Karpas-422 (cell line): ENCODE data around the gene ABHD12. TPM values are rescaled to one million over a fixed set of nuclear protein-coding genes. Genes with fewer than 3 reads are reported as not detected.
"Not testable (repeated sequence)": the region's sequence is repeated elsewhere in the genome, so short reads cannot be mapped to it uniquely, and the experiment has no call there.

ENCODE experiments used
- DNase-seq: peaks from one replicate; pipeline ENCODE4 v3.0.0-alpha.2; 2015
- H2AFZ ChIP-seq: fragments of 200-600 bp; sonication (generic); 2 replicates; pipeline ENCODE4 v1.6.1; 2014; ENCODE audit warnings: antibody characterized with exemption, low read length, mixed read lengths
- H3K27ac ChIP-seq: fragments of 200-600 bp; sonication (generic); 2 replicates; pipeline ENCODE4 v1.5.1; 2014; ENCODE audit warnings: mild to moderate bottlenecking, low read length, moderate library complexity
- H3K27me3 ChIP-seq: fragments of 200-600 bp; sonication (generic); 2 replicates; pipeline ENCODE4 v1.6.1; 2014; ENCODE audit warnings: low read length, mixed read lengths
- H3K36me3 ChIP-seq: fragments of 200-600 bp; sonication (generic); 2 replicates; pipeline ENCODE4 v1.6.1; 2014; ENCODE audit warnings: low read length, mixed read lengths; ENCODE audit not compliant: insufficient read depth
- H3K4me1 ChIP-seq: fragments of 200-600 bp; sonication (generic); 2 replicates; pipeline ENCODE4 v1.6.1; 2014; ENCODE audit warnings: mild to moderate bottlenecking, low read length, mixed read lengths
- H3K4me2 ChIP-seq: fragments of 200-600 bp; sonication (generic); 2 replicates; pipeline ENCODE4 v1.6.1; 2014; ENCODE audit warnings: low read length, low read depth, mild to moderate bottlenecking; ENCODE audit not compliant: poor library complexity, severe bottlenecking
- H3K4me3 ChIP-seq: fragments of 200-600 bp; sonication (generic); 2 replicates; pipeline ENCODE4 v1.5.1; 2014; ENCODE audit warnings: mild to moderate bottlenecking, antibody characterized with exemption, low read length, mixed read lengths
- H3K79me2 ChIP-seq: fragments of 200-600 bp; sonication (generic); 2 replicates; pipeline ENCODE4 v1.6.1; 2014; ENCODE audit warnings: mild to moderate bottlenecking, low read length, mixed read lengths
- H3K9ac ChIP-seq: fragments of 200-600 bp; sonication (generic); 2 replicates; pipeline ENCODE4 v1.6.0; 2014; ENCODE audit warnings: low read length
- H3K9me2 ChIP-seq: fragments of 200-600 bp; sonication (generic), shearing (Covaris generic); replicated peaks from 2 replicates; pipeline ENCODE4 v1.6.0; 2014; ENCODE audit warnings: mild to moderate bottlenecking, low read length, moderate library complexity; ENCODE audit not compliant: insufficient read depth
- H3K9me3 ChIP-seq: fragments of 300-700, 200-600 bp; sonication (generic); 2 replicates; pipeline ENCODE4 v1.6.1; 2014; ENCODE audit warnings: low read length, mixed read lengths
- H4K20me1 ChIP-seq: fragments of 200-600 bp; sonication (generic); 2 replicates; pipeline ENCODE4 v1.6.1; 2014; ENCODE audit warnings: mild to moderate bottlenecking, antibody characterized with exemption, low read length, low read depth; ENCODE audit not compliant: insufficient read depth
- total RNA-seq: library from RNA; depleted of rRNA; stranded (reverse); fragments of >200 nt; shearing (Covaris generic); gene quantifications from 2 replicates; pipeline ENCODE4 v1.2.3, GENCODE V29; 2014; ENCODE audit warnings: low replicate concordance

Gene ABHD12
- total RNA-seq, 1 experiment from 2014 or later = 26.1 TPM

GRCh38 chr20:25341716-25342680 is 48.6 kb downstream of the ABHD12 start:
- Histone ChIP-seq H3K27ac (no peak overlapping the region), H4K20me1 (no peaks in the 10 kb centered on the region), H3K27me3 (no peaks in the 10 kb centered on the region), H3K9me2 (no peaks in the 10 kb centered on the region), H3K4me1 (peaks cover 15% of the 10 kb centered on the region), H2AFZ (no peak overlapping the region), H3K4me3 (no peak overlapping the region), H3K36me3 (peaks cover 10% of the 10 kb centered on the region), H3K9ac (no peak overlapping the region), H3K79me2 (peaks cover 100% of the 10 kb centered on the region), H3K9me3 (no peaks in the 10 kb centered on the region), H3K4me2 (no peak overlapping the region)
- DNase-seq = no peak

- Histone ChIP-seq H3K79me2 (peaks cover 96% of the 10 kb centered on the region), H3K36me3 (peaks cover 17% of the 10 kb centered on the region), H3K9me2 (no peaks in the 10 kb centered on the region), H3K4me2 (no peak overlapping the region), H3K9ac (no peak overlapping the region), H3K9me3 (no peaks in the 10 kb centered on the region), H3K27ac (peak overlapping the region; percentile 5; the same call in 1 of the 2 replicates), H3K27me3 (no peaks in the 10 kb centered on the region), H3K4me1 (peaks cover 15% of the 10 kb centered on the region), H3K4me3 (no peak overlapping the region), H4K20me1 (no peaks in the 10 kb centered on the region), H2AFZ (no peak overlapping the region)
- DNase-seq = no peak
Measured at GRCh38 chr20:25340380-25340779, 50.3 kb downstream of the ABHD12 start.

GRCh38 chr20:25339608-25340007 is 51.0 kb downstream of the ABHD12 start:
- Histone ChIP-seq H3K36me3 (peaks cover 14% of the 10 kb centered on the region), H3K79me2 (peaks cover 88% of the 10 kb centered on the region), H3K27me3 (no peaks in the 10 kb centered on the region), H3K4me2 (no peak overlapping the region), H4K20me1 (no peaks in the 10 kb centered on the region), H2AFZ (no peak overlapping the region), H3K9me2 (no peaks in the 10 kb centered on the region), H3K9me3 (no peaks in the 10 kb centered on the region), H3K4me3 (no peak overlapping the region), H3K4me1 (peaks cover 15% of the 10 kb centered on the region), H3K27ac (no peak overlapping the region), H3K9ac (no peak overlapping the region)
- DNase-seq = no peak

GRCh38 chr20:25338112-25339023 is 52.3 kb downstream of the ABHD12 start:
- Histone ChIP-seq H3K4me2 (no peak overlapping the region), H3K27me3 (no peaks in the 10 kb centered on the region), H3K79me2 (peaks cover 75% of the 10 kb centered on the region), H3K4me1 (peaks cover 15% of the 10 kb centered on the region), H3K36me3 (peaks cover 14% of the 10 kb centered on the region), H4K20me1 (no peaks in the 10 kb centered on the region), H3K9ac (no peak overlapping the region), H3K4me3 (no peak overlapping the region), H3K27ac (no peak overlapping the region), H2AFZ (no peak overlapping the region), H3K9me2 (no peaks in the 10 kb centered on the region), H3K9me3 (no peaks in the 10 kb centered on the region)
- DNase-seq = no peak

GRCh38 chr20:25336561-25337422 is 53.8 kb downstream of the ABHD12 start:
- Histone ChIP-seq H3K27me3 (no peaks in the 10 kb centered on the region), H3K4me1 (peaks cover 11% of the 10 kb centered on the region), H3K9me2 (no peaks in the 10 kb centered on the region), H4K20me1 (no peaks in the 10 kb centered on the region), H3K36me3 (peaks cover 14% of the 10 kb centered on the region), H3K4me2 (no peak overlapping the region), H3K4me3 (no peak overlapping the region), H2AFZ (no peak overlapping the region), H3K27ac (no peak overlapping the region), H3K79me2 (peaks cover 60% of the 10 kb centered on the region), H3K9ac (no peak overlapping the region), H3K9me3 (no peaks in the 10 kb centered on the region)
- no peak for DNase-seq

- not testable (repeated sequence) for H3K4me1 ChIP-seq, H4K20me1 ChIP-seq, H3K4me3 ChIP-seq, H3K9me2 ChIP-seq, H3K9me3 ChIP-seq, H3K27me3 ChIP-seq, DNase-seq, H3K27ac ChIP-seq, H3K9ac ChIP-seq, H2AFZ ChIP-seq, H3K4me2 ChIP-seq
- Histone ChIP-seq H3K36me3 (peaks cover 14% of the 10 kb centered on the region), H3K79me2 (peaks cover 42% of the 10 kb centered on the region)
Measured at GRCh38 chr20:25334972-25335371, 55.7 kb downstream of the ABHD12 start.

GRCh38 chr20:25328954-25329498 is 61.6 kb downstream of the ABHD12 start:
- Histone ChIP-seq H4K20me1 (no peaks in the 10 kb centered on the region), H3K36me3 (no peaks in the 10 kb centered on the region), H2AFZ (no peak overlapping the region)

More at GRCh38 chr20:25328954-25329498, 61.6 kb downstream of the ABHD12 start:
- peaks cover 48% of the 10 kb centered on the region for H3K79me2 ChIP-seq
- no peak overlapping the region for H3K4me3 ChIP-seq
- DNase-seq = no peak
- no peaks in the 10 kb centered on the region for H3K9me2 ChIP-seq
- H3K9me3 ChIP-seq = no peaks in the 10 kb centered on the region
- no peak overlapping the region for H3K27ac ChIP-seq
- H3K9ac ChIP-seq = no peak overlapping the region
- no peaks in the 10 kb centered on the region for H3K27me3 ChIP-seq
- H3K4me2 ChIP-seq = no peak overlapping the region
- peaks cover 24% of the 10 kb centered on the region for H3K4me1 ChIP-seq
